ENCODE data around the gene ZBTB7C.

GRCh38 chr18:48072428-48073204, 336.6 kb downstream of the ZBTB7C start:
- TF ChIP-seq CTCF (conservative IDR thresholded peaks at IDR 0.05 in 1 of 2, IDR thresholded peaks at IDR 0.05 in 1 of 2; ENCODE audit: extremely low read depth in 1 of 2, insufficient read depth in 1 of 2, low read depth in 1 of 2, low read length in 2 of 2), result no peak
- TF ChIP-seq EZH2 (IDR thresholded peaks at IDR 0.05; ENCODE audit: borderline replicate concordance, low read length), result no peak

All from mammary epithelial cell (primary cell).